HepG2 (cell line): ENCODE measurements around the gene TMEM151A. TPM values are rescaled to one million over a fixed set of nuclear protein-coding genes. Genes with fewer than 3 reads are reported as not detected.

Experiments used
- ARNTL ChIP-seq: sonication (generic); formaldehyde crosslinking; IDR thresholded peaks from 2 replicates; pipeline ENCODE4 v1.4.0; 2020; ENCODE audit warnings: mild to moderate bottlenecking, missing genetic modification reagents
- HIVEP1 ChIP-seq: sonication (generic); formaldehyde crosslinking; IDR thresholded peaks from 2 replicates; pipeline ENCODE4 v1.4.0; 2020; ENCODE audit warnings: mild to moderate bottlenecking, missing genetic modification reagents
- IKZF4 ChIP-seq: sonication (generic); formaldehyde crosslinking; IDR thresholded peaks from 2 replicates; pipeline ENCODE4 v1.5.1; 2020; ENCODE audit warnings: borderline replicate concordance, mild to moderate bottlenecking, low read depth, missing genetic modification reagents; ENCODE audit errors: not compliant biosample characterization
- MAF1 ChIP-seq: sonication (generic); formaldehyde crosslinking; IDR thresholded peaks from 2 replicates; pipeline ENCODE4 v1.5.0; 2020; ENCODE audit warnings: missing genetic modification reagents, borderline replicate concordance
- NCOA1 ChIP-seq: sonication (generic); formaldehyde crosslinking; IDR thresholded peaks from 2 replicates; pipeline ENCODE4 v1.9.0; 2021; ENCODE audit warnings: missing genetic modification reagents
- SIN3B ChIP-seq: fragments of 150-350 bp; IDR thresholded peaks from 2 replicates; pipeline ENCODE4 v1.6.1; 2014; ENCODE audit warnings: low read length
- SOX6 ChIP-seq, 2 experiments: fragments of 450-650 bp in 1 of 2; sonication (generic) in 1 of 2; formaldehyde crosslinking in 1 of 2; IDR thresholded peaks; 2 replicates each; pipeline versions ENCODE4 v1.4.0 to v1.6.1; 2017 to 2020; ENCODE audit warnings: antibody characterized with exemption in 1 of 2, mild to moderate bottlenecking in 1 of 2, missing genetic modification reagents in 1 of 2
- SSRP1 ChIP-seq: IDR thresholded peaks from 2 replicates; pipeline ENCODE4 v1.6.1; 2016; ENCODE audit warnings: control low read depth
- ZNF225 ChIP-seq: sonication (generic); formaldehyde crosslinking; IDR thresholded peaks from 2 replicates; pipeline ENCODE4 v1.4.0; 2020; ENCODE audit warnings: mild to moderate bottlenecking, missing genetic modification reagents
- ZNF256 ChIP-seq: sonication (generic); formaldehyde crosslinking; conservative IDR thresholded peaks from 2 replicates; pipeline ENCODE4 v1.4.0; 2020; ENCODE audit warnings: missing genetic modification reagents
- ZNF337 ChIP-seq: sonication (generic); formaldehyde crosslinking; IDR thresholded peaks from 2 replicates; pipeline ENCODE4 v1.5.1; 2020; ENCODE audit warnings: missing genetic modification reagents, low read depth, mild to moderate bottlenecking, borderline replicate concordance
- ZNF354B ChIP-seq: sonication (generic); formaldehyde crosslinking; IDR thresholded peaks from 2 replicates; pipeline ENCODE4 v1.8.0; 2022; ENCODE audit warnings: mild to moderate bottlenecking, missing genetic modification reagents
- ZNF616 ChIP-seq: sonication (generic); formaldehyde crosslinking; IDR thresholded peaks from 2 replicates; pipeline ENCODE4 v1.5.0; 2020; ENCODE audit warnings: low read depth, mild to moderate bottlenecking, missing genetic modification reagents
- ZSCAN20 ChIP-seq: sonication (generic); formaldehyde crosslinking; IDR thresholded peaks from 2 replicates; pipeline ENCODE4 v1.4.0; 2020; ENCODE audit warnings: missing genetic modification reagents, mild to moderate bottlenecking, borderline replicate concordance
- polyA plus RNA-seq, 8 experiments: library from polyadenylated mRNA; depleted of rRNA in 3 of 8; stranded (reverse) in 7 of 8; unstranded in 1 of 8; fragments of >200 nt; fragmentation: Illumina TruSeq in 4 of 8; extraction: Trizol in 4 of 8; gene quantifications; 2 replicates each; pipeline versions ENCODE4 v1.2.1 to v1.2.3, GENCODE V29; 2011 to 2016; ENCODE audit warnings: low read depth in 4 of 8, missing spikeins in 1 of 8, mixed read lengths in 1 of 8; ENCODE audit not compliant: insufficient read depth in 1 of 8
- total RNA-seq, 5 experiments: library from RNA; depleted of rRNA; stranded (reverse); fragments of >200 nt; fragmentation: Illumina TruSeq; extraction: Trizol; gene quantifications; 2 replicates each; pipeline ENCODE4 v1.2.3, GENCODE V29; 2016; ENCODE audit warnings: low read depth in 1 of 5
- TF ChIP-seq, protein P1 (sequence below): sonication (generic); formaldehyde crosslinking; IDR thresholded peaks from 2 replicates; pipeline ENCODE4 v1.4.0; 2020; ENCODE audit warnings: mild to moderate bottlenecking, missing genetic modification reagents
- TF ChIP-seq, protein P2 (sequence below): sonication (generic); formaldehyde crosslinking; IDR thresholded peaks from 2 replicates; pipeline ENCODE4 v1.4.0; 2020; ENCODE audit warnings: missing genetic modification reagents, borderline replicate concordance
- TF ChIP-seq, protein P3 (sequence below): IDR thresholded peaks from 2 replicates; pipeline ENCODE4 v1.6.1; 2016
- TF ChIP-seq, protein P4 (sequence below): sonication (generic); formaldehyde crosslinking; IDR thresholded peaks from 2 replicates; pipeline ENCODE4 v1.4.0; 2020; ENCODE audit warnings: mild to moderate bottlenecking, missing genetic modification reagents
- TF ChIP-seq, protein P5 (sequence below): sonication (generic); formaldehyde crosslinking; IDR thresholded peaks from 2 replicates; pipeline ENCODE4 v1.4.0; 2020; ENCODE audit warnings: mild to moderate bottlenecking, missing genetic modification reagents

The TMEM151A gene
- total and polyA plus RNA-seq, 2 of the 13 experiments (the other 11 are each of a cell fraction or from before 2014, with no cell fraction given) = 0.18 to 0.33 TPM

DNA sequence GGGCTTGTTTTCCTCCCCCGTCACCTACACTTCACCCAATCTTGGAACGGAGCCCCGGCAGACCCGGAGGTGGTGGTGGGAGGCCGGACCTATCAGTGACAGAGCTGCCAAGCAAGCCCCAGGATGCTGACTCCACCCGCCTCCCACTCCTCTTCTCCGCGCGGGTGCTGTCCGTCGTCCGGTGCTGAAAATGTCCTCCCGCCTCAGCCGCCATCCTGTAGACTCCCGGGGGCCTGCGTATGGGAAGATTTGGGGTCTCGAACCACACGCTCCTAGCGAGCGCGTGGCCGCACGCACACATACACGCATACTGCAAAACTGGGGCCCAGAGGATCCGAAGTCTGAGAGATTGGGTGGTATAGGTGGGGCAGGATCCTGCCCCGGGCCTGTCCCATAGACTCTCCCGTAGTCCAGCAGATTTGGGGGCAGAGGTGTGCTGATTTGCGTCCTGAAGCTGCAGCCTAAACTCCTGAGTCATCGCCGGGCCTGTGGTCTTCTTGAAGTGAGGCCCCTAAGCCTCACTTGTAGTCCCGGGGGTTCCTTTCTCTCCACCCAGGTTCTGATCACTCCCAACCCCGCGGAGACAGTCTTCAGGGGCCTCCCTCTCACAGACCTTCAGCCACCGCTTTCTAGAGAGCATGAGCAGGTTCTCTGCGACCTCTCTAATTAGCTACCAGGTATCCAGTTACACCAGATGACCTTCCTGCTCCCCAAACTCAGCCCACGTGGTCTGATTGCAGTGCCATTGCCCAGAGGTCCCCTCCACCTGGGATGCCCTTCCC, 2.0 kb upstream of the TMEM151A start (continued):
- TF ChIP-seq, protein P1, sequence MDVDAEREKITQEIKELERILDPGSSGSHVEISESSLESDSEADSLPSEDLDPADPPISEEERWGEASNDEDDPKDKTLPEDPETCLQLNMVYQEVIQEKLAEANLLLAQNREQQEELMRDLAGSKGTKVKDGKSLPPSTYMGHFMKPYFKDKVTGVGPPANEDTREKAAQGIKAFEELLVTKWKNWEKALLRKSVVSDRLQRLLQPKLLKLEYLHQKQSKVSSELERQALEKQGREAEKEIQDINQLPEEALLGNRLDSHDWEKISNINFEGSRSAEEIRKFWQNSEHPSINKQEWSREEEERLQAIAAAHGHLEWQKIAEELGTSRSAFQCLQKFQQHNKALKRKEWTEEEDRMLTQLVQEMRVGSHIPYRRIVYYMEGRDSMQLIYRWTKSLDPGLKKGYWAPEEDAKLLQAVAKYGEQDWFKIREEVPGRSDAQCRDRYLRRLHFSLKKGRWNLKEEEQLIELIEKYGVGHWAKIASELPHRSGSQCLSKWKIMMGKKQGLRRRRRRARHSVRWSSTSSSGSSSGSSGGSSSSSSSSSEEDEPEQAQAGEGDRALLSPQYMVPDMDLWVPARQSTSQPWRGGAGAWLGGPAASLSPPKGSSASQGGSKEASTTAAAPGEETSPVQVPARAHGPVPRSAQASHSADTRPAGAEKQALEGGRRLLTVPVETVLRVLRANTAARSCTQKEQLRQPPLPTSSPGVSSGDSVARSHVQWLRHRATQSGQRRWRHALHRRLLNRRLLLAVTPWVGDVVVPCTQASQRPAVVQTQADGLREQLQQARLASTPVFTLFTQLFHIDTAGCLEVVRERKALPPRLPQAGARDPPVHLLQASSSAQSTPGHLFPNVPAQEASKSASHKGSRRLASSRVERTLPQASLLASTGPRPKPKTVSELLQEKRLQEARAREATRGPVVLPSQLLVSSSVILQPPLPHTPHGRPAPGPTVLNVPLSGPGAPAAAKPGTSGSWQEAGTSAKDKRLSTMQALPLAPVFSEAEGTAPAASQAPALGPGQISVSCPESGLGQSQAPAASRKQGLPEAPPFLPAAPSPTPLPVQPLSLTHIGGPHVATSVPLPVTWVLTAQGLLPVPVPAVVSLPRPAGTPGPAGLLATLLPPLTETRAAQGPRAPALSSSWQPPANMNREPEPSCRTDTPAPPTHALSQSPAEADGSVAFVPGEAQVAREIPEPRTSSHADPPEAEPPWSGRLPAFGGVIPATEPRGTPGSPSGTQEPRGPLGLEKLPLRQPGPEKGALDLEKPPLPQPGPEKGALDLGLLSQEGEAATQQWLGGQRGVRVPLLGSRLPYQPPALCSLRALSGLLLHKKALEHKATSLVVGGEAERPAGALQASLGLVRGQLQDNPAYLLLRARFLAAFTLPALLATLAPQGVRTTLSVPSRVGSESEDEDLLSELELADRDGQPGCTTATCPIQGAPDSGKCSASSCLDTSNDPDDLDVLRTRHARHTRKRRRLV (CRISPR knock-in tag) = peak; percentile 71; the same call in 1 of the 2 replicates
- TF ChIP-seq ZNF256 (CRISPR knock-in tag) (peak; percentile 25; the same call in 1 of the 2 replicates), ARNTL (CRISPR knock-in tag) (peak; percentile 31; the same call in 1 of the 2 replicates), ZNF354B (CRISPR knock-in tag) (0 out of 2 replicates have a peak, but pooled peaks have one; percentile 57), HIVEP1 (CRISPR knock-in tag) (0 out of 2 replicates have a peak, but pooled peaks have one; percentile 49), NCOA1 (CRISPR knock-in tag) (no peak), ZSCAN20 (peak; percentile 64; the same call in 1 of the 2 replicates), ZNF337 (CRISPR knock-in tag) (no peak), SIN3B (0 out of 2 replicates have a peak, but pooled peaks have one; percentile 39), ZNF616 (CRISPR knock-in tag) (peak; percentile 79; the same call in 1 of the 2 replicates), SOX6 (IDR thresholded peaks at IDR 0.05) (no peak), SOX6 (CRISPR knock-in tag; IDR thresholded peaks at IDR 0.05) (no peak), SSRP1 (CRISPR knock-in tag) (0 out of 2 replicates have a peak, but pooled peaks have one; percentile 38), ZNF225 (CRISPR knock-in tag) (0 out of 2 replicates have a peak, but pooled peaks have one; percentile 26), IKZF4 (peak; percentile 31), MAF1 (peak; percentile 20; the same call in 1 of the 2 replicates)
- TF ChIP-seq, protein P2, sequence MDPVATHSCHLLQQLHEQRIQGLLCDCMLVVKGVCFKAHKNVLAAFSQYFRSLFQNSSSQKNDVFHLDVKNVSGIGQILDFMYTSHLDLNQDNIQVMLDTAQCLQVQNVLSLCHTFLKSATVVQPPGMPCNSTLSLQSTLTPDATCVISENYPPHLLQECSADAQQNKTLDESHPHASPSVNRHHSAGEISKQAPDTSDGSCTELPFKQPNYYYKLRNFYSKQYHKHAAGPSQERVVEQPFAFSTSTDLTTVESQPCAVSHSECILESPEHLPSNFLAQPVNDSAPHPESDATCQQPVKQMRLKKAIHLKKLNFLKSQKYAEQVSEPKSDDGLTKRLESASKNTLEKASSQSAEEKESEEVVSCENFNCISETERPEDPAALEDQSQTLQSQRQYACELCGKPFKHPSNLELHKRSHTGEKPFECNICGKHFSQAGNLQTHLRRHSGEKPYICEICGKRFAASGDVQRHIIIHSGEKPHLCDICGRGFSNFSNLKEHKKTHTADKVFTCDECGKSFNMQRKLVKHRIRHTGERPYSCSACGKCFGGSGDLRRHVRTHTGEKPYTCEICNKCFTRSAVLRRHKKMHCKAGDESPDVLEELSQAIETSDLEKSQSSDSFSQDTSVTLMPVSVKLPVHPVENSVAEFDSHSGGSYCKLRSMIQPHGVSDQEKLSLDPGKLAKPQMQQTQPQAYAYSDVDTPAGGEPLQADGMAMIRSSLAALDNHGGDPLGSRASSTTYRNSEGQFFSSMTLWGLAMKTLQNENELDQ (CRISPR knock-in tag) = peak; percentile 86; the same call in 1 of the 2 replicates
- TF ChIP-seq, protein P3, sequence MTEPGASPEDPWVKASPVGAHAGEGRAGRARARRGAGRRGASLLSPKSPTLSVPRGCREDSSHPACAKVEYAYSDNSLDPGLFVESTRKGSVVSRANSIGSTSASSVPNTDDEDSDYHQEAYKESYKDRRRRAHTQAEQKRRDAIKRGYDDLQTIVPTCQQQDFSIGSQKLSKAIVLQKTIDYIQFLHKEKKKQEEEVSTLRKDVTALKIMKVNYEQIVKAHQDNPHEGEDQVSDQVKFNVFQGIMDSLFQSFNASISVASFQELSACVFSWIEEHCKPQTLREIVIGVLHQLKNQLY = peak; percentile 29; the same call in 1 of the 2 replicates
- TF ChIP-seq, protein P4, sequence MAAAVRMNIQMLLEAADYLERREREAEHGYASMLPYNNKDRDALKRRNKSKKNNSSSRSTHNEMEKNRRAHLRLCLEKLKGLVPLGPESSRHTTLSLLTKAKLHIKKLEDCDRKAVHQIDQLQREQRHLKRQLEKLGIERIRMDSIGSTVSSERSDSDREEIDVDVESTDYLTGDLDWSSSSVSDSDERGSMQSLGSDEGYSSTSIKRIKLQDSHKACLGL = peak; percentile 91
- TF ChIP-seq, protein P5, sequence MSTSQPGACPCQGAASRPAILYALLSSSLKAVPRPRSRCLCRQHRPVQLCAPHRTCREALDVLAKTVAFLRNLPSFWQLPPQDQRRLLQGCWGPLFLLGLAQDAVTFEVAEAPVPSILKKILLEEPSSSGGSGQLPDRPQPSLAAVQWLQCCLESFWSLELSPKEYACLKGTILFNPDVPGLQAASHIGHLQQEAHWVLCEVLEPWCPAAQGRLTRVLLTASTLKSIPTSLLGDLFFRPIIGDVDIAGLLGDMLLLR (CRISPR knock-in tag) = peak; percentile 58; the same call in 1 of the 2 replicates
